Type B pancreatic cell (in vitro differentiated cells): Measurements from ENCODE around the gene STK36. TPM values are rescaled to one million over a fixed set of nuclear protein-coding genes. Genes with fewer than 3 reads are reported as not detected.
A peak's percentile ranks its signal among the peaks of the same experiment; 100 is the strongest.

ENCODE experiments used
- DNase-seq: peaks from one replicate; pipeline ENCODE4 v3.0.0; 2021; ENCODE audit warnings: mixed read lengths; ENCODE audit not compliant: unreplicated experiment; ENCODE audit errors: extremely low spot score
- H3K27ac Mint-ChIP-seq: 2 replicates; pipeline ENCODE4 v1.8.0; 2021; ENCODE audit warnings: mild to moderate bottlenecking, mixed read lengths
- H3K27me3 Mint-ChIP-seq: 2 replicates; pipeline ENCODE4 v1.8.0; 2021; ENCODE audit warnings: mixed read lengths
- H3K36me3 Mint-ChIP-seq: 2 replicates; pipeline ENCODE4 v1.8.0; 2021; ENCODE audit warnings: mixed read lengths
- H3K4me1 Mint-ChIP-seq: one replicate; pipeline ENCODE4 v1.8.0; 2021; ENCODE audit warnings: mixed read lengths; ENCODE audit not compliant: unreplicated experiment
- H3K4me3 Mint-ChIP-seq: 2 replicates; pipeline ENCODE4 v1.8.0; 2021; ENCODE audit warnings: mild to moderate bottlenecking, mixed read lengths
- H3K9me3 Mint-ChIP-seq: 2 replicates; pipeline ENCODE4 v1.8.0; 2021; ENCODE audit warnings: mixed read lengths
- CTCF ChIP-seq: fragments of 200-600 bp; sonication (generic); conservative IDR thresholded peaks from 2 replicates; pipeline ENCODE4 v1.5.0; 2021; ENCODE audit warnings: antibody characterized with exemption, mild to moderate bottlenecking
- total RNA-seq: library from RNA; stranded (reverse); gene quantifications from 2 replicates; pipeline ENCODE4 v1.2.1, GENCODE V29; 2021; ENCODE audit warnings: low replicate concordance

Gene STK36
- total RNA-seq, 1 donor from 2014 or later = 102 TPM

GRCh38 chr2:218722876-218723785, 51.2 kb downstream of the STK36 start:
- no peak for DNase-seq
- H3K27ac Mint-ChIP-seq = no peak overlapping the region
- H3K4me3 Mint-ChIP-seq = no peak overlapping the region
- H3K9me3 Mint-ChIP-seq = peaks cover 10% of the 10 kb centered on the region
- peaks cover 30% of the 10 kb centered on the region for H3K4me1 Mint-ChIP-seq
- no peak for TF ChIP-seq CTCF
- peaks cover 35% of the 10 kb centered on the region for H3K36me3 Mint-ChIP-seq
- H3K27me3 Mint-ChIP-seq = no peaks in the 10 kb centered on the region

DNA sequence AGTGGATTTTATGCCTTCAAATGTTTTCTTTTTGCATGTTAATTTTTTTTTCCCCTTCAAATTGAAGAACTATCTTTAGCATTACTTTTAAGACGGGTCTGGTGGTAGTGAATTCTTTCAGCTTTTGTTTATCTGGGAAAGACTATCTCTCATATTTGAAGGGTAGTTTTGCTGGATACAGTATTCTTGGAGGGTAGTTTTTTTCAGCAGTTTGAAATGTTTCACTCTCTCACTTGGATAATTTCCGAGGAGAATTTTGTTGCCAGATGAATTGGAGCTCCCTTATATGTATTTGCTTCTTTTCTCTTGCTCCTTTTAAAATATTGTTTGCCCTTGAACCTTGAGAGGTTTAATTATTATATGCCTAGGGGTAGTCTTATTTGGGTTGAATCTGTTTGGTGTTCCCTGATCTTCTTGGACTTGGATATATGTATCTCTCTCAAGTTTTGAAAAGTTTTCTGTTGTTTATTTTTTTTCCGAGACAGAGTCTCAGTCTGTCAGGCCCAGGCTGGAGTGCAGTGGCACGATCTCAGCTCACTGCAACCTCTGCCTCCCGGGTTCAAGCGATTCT, 54.2 kb downstream of the STK36 start:
- TF ChIP-seq CTCF = no peak
- no peak for DNase-seq
- H3K4me3 Mint-ChIP-seq = no peak overlapping the region

DNA sequence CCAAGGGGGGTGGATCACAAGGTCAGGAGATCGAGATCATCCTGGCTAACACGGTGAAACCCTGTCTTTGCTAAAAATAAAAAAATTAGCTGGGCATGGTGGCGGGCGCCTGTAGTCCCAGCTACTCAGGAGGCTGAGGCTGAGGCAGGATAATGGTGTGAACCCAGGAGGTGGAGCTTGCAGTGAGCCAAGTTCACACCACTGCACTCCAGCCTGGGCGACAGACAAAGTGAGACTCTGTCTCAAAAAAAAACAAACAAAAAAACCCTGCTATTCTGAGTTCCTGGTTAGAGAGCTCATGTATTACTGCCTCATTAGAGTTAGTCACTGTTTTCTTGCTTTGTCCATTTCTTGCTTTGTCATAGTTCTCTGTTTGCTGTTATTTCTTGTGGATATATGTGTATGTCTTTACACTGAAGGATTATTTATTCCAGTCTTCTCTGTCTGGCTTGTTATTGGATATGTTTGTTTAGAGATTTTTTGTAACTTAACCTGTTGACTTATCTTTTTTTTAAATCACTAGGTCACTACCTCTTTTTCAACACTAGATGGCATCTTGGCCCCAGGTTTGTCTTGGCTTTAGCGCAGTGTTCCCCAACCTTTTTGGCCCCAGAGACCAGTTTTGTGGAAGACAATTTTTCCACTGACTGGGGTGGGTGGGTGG, 55.7 kb downstream of the STK36 start:
- Mint-ChIP-seq H3K36me3 (peaks cover 38% of the 10 kb centered on the region), H3K4me3 (no peak overlapping the region), H3K9me3 (peaks cover 10% of the 10 kb centered on the region), H3K27me3 (no peaks in the 10 kb centered on the region), H3K27ac (no peak overlapping the region), H3K4me1 (peaks cover 12% of the 10 kb centered on the region)
- DNase-seq = no peak
- peak; percentile 66 for TF ChIP-seq CTCF

More for the DNA sequence above, 54.2 kb downstream of the STK36 start:
- Mint-ChIP-seq H3K27me3 (no peaks in the 10 kb centered on the region), H3K27ac (no peak overlapping the region), H3K9me3 (peaks cover 10% of the 10 kb centered on the region), H3K4me1 (peaks cover 18% of the 10 kb centered on the region), H3K36me3 (peaks cover 32% of the 10 kb centered on the region)

DNA sequence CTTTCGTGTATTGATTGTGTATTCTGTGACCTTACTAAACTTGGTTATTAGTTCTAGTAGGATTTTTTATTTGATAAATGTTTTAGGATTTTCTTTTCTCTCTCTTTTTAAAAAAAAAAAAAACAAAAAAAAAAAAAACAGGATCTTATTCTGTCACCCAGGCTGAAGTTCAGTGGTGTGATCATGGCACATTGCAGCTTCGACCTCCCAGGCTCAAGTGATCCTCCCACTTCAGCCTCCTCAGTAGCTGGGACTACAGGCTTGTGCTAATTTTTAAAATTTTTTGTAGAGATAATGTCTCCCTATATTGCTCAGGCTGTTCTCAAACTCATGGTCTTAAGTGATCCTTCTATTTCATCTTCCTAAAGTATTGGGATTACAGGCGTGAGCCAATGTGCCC, 57.8 kb downstream of the STK36 start:
- Mint-ChIP-seq H3K27me3 (no peaks in the 10 kb centered on the region), H3K36me3 (peaks cover 41% of the 10 kb centered on the region), H3K4me1 (peaks cover 6% of the 10 kb centered on the region), H3K4me3 (no peak overlapping the region), H3K9me3 (peaks cover 10% of the 10 kb centered on the region), H3K27ac (no peak overlapping the region)
- DNase-seq = no peak
- TF ChIP-seq CTCF = no peak

GRCh38 chr2:218732052-218732760, 60.3 kb downstream of the STK36 start:
- Mint-ChIP-seq H3K36me3 (peaks cover 30% of the 10 kb centered on the region), H3K9me3 (peaks cover 5% of the 10 kb centered on the region), H3K4me3 (no peak overlapping the region), H3K27ac (no peak overlapping the region), H3K4me1 (peaks cover 6% of the 10 kb centered on the region), H3K27me3 (no peaks in the 10 kb centered on the region)
- no peak for DNase-seq
- TF ChIP-seq CTCF = no peak
